G401.6 (cell line): Measurements from ENCODE around the gene DPYD.

Experiments used
- FAIRE-seq: peaks from 2 replicates; lab custom pipeline; 2012; peaks lifted over from hg19 to GRCh38; lab: Jason Lieb, UNC

DPYD gene

DNA sequence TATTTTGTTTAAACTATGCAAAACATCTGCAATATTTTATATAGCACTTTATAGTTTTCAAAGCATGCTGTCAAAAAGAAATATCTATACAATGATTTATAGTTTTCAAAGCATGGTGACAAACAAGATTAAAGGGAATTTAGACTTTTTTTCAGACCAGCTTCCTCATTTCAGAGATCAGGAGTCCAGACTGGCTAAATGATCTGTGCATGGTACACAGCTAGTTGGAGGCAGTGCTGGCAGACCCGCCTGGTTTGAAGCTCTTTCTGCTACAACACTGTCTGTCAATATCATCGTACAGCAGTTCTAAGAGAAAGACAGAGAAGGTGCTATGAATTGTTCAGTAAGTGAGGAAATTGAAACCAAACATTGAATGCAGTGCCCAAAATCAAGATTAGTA lies 720.2 kb downstream of the DPYD start:
- no peak for FAIRE-seq

DNA sequence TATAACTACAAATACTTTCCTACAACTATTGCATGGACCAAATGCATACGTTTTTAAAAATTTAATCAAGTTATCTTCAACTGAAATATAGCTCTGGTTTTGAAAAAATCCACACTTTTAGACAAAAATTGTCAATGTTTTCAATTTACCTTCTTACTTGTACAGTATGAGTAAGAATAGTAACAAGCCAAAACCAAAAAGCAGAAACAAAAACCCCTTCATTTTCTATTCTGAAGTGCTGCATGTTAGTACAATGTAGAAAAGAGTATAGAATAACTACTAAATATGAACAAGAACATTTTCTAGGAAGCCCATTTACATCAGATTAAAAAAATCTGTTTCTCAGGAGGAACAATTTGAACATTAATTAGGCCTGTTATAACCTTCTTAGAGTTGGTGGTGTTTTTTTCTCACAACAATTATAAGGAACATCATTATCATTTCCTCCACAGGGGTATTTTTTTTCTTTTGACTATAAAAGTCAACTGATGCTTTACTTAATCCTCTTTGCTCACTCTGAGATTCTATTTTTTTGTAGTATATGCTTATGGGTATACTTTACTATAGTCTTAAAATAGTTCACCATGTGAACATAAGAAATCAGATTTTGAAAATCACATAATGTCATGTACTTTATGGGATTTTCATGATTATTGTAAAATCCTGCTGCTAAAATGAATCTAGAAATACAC lies 723.9 kb downstream of the DPYD start:
- FAIRE-seq: no peak

DNA sequence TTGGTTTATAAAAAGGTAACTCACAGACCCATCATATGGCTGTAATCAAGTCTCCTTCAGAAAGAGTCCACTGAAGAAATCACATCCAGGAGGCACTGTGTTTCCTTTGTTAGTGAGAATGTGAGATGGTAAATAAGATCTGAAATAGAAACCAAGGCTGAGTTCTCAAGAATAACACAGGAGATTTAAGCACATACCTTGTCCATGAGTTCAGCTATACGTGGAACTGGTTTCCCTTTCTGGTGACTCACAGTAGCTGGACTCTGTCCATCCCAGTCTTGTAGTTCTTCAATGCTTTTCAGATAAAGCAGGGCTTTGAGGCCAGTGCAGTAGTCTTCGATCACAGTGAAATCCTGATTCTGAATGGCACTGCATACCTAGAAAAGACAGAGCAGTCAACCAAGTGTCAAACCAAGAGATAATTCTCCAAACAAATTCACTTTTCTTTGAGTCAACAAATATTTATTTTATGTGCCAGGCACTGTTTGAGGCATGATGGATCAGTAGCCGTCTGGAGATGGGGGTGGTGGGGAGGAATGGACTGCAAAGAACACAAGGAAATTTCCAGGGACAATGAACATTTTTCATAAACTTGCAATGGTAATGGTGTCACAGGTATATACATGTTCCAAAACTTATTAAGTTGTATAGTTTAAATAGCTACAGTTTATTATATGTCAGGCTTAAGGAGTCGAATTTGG lies 727.8 kb downstream of the DPYD start:
- FAIRE-seq: no peak

DNA sequence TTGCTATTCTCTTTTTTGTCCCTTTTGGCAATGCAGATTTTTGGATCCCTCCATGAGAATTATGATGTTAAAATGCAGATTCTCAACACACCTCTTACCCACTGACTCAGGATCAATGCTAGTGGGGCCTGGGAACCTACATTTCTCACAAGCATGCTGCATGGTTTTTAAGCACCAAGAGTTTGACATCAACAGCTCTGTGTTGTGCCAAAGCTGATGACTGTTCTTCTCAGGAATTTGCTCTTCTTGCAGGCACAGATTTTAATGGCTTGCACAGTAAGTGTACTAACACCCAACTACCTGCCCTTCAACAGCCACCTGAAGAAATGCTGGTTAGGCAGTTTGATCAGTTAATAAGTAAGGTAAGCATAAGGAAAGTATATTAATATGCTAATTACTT lies 730.5 kb downstream of the DPYD start:
- FAIRE-seq: no peak

DNA sequence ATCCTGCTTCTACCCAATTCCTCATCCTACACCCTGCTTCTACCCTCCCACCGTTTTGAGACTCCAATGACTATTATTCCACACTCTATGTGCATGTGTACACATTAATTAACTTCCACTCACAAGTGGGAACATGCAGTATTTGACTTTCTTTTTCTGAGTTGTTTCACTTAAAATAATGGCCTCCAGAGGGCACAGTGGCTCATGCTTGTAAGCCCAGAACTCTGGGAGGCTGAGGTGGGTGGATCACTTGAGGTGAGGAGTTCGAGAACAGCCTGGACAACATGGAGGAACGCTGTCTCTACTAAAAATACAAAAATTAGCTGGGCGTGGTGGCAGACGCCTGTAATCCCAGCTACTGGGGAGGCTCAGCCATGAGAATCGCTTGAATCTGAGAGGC lies 734.5 kb downstream of the DPYD start:
- FAIRE-seq: no peak

DNA sequence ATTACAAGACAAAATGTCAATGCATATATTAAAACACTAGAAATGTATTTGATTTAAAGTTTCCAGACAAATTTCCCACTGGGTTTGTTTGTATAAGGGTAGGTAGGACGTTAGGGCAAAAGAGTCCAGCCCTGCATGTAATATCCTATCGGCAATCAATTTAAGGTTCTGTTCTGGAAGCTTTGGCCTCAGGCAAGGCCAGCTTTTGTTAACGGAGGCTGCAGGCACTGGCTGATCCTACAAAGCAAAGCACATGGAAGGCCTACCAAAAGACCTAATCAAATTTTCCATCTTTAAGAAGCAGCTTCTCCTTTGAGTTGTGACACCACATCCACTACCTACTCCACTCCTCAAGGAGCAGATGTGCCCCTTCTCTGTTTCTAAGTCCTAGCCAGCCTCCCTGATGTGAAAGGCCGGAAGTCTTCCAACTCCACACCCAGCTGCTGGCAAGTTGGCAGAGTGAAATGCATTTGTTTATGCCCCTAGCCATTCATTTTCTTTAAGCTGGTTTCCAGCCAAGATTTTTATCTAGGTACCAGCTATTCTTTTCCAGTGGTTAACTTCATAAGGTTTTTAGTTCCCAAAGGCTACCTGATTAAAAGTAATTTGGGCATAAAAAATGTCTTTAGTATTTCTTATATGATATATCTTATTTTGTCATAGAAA lies 746.7 kb downstream of the DPYD start:
- FAIRE-seq: no peak

DNA sequence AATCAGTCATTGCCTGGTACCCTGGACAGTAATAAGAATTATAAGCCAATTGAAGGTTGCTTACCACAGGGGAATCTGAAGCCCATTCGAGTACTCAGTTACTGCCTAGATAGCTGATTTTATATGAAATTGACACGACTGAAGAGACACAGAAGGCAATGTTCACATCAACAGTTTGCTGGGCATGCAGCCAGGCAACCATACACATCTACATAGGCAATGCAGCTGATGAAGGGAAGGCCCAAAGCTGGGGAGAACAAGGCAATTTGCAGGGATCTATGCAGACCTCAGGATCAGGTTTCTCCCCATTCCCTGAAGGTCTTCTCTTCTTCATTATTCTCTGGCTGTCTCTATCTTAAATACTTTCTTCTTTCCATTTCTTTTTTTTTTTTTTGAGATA lies 750.5 kb downstream of the DPYD start:
- FAIRE-seq: no peak

DNA sequence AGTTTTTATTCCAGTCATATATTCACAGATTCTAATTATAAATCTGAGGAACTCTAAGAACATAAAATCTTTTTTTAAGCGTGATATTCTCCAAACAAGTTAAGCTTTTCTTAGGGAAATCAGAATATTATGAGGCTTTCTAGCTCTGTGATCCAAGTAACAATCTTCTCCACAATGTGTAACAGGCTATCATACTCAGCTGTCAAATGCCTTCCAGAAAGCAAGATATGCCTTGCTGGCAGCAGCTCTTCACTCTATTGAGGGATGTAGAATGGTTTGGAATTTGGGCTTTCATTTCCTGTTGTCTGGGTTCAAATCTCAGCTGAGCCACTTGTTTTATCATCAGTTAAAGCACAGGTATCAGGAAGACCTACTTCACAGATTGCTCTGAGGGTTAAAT lies 752.8 kb downstream of the DPYD start:
- FAIRE-seq: no peak

DNA sequence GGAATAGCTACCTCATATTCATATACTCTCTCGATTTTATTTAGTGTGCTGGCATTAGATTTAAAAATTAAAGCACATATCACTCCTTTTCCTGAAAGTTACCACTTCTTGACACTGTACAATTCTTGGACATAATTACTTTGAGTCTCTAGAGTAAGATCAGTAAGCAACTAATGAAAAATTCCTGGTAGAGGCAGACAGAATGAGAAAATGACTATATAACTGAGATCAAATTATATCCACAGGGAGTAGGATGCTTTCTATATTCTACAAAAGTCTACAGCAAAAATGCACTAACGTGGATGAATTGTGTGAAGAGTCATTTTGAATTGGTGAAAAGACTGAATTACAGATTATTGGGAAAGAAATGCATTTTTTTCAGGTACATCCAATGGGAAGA lies 753.6 kb downstream of the DPYD start:
- FAIRE-seq: no peak

DNA sequence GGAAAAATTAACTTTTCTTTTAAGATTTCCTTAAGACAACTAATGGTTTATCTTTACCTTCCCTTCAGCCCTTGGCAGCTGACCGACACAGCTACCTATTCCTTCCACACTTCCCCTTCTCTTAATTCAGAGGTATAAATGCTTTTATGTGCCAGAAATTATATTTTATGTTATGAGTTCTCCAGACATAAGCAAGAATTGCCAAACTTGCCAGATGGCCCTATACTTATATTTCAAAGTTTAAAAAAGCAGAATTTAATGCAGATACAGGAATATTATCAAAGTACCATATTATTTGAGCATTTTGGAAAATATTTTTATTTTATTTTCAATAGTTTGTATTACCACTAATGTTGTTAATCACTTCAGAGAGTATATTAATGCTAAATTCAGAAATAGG lies 754.2 kb downstream of the DPYD start:
- FAIRE-seq: no peak

DNA sequence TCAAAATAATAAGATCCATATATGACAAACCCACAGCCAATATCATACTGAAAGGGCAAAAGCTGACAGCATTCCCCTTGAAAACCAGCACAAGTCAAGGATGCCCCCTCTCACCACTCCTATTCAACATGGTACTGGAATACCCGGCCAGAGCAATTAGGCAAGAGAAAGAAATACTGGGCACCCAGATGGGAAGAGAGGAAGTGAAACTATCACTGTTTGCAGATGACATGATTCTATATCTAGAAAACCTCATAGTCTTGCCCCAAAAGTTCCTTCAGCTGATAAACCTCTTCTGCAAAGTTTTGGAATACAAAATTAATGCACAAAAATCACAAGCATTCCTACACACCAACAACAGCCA lies 756.6 kb downstream of the DPYD start:
- no peak for FAIRE-seq

DNA sequence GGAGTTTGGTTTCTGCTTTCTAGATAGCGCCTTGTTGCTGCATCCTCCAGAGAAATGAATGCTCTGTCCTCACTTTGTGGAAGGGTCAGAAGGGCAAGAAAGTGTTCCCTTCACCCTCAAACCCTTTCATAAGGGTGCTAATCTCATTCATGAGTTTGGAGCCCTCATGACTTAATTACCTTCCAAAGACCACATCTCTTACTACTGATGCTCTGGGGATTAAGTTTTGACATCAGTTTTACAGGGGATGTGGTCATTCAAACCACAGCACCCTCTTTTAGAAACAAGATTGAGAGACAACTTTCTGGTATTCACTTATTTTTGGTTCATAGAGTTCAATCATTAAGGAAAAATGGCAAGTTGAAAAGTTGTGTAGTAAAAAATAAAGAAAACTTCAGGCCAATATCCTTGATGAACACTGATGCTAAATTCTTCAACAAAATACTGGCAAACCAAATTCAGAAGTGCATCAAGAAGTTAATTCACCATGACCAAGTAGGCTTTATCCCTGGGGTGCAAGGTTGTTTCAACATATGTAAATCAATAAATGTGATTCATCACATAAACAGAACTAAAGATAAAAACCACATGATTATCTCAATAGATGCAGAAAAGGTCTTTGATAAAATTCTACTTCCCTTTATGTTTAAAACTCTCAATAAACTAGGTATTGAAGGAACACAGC lies 757.1 kb downstream of the DPYD start:
- no peak for FAIRE-seq

DNA sequence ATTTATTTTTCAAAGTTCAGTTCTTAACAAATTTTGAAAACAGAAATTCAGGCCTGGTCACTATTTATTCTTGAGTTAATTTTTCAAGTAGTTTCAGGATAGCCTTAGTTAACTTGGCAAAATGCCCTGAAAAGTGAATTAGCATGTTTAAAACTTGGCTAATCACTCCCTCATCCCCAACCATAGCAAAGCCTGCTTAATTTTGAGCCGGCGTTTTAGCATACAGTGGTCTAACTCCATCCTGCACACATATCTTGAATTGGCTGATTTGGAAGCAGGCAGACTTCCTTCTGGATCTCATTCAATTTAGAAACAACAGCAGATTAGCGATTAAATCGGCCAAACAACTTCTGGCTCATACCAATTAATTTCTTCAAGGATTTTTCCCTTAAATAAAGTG lies 760.0 kb downstream of the DPYD start:
- no peak for FAIRE-seq

DNA sequence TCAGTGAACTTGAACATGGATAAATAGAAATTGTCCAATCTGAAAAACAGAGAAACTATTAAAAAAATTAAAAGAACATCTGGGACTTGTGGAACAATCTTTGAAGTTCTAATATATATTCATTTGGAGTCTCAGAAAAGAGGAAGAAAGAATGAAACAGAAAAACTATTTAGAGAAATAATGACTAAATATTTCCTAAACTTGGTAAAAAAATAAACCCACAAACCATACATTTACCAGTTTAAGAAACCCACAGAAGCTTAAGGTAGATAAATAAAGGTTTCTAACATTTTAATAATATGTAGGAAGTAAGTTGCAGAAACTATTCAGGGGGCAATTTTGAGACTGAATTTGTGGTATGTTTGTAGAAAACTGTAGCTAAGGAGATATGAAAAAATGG lies 761.5 kb downstream of the DPYD start:
- FAIRE-seq: no peak

DNA sequence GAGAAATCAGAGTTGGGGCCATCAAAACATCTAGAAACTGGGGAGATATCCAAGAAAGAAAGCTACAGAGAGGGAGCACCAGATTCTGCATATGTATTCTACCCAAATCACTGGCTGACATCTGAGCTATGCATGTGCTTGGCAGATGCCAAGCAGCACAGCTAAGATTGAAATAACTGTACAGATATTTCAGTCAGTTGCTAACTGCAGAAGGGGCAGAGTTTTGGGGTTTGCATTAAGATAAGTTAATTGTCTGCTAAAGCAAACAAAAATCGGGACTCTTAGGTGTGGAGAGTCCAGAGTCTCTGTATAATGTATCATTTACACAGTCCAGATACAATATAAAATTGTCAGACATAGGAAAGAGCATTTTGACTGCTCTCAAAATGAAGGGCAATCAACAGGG lies 762.1 kb downstream of the DPYD start:
- FAIRE-seq: no peak

DNA sequence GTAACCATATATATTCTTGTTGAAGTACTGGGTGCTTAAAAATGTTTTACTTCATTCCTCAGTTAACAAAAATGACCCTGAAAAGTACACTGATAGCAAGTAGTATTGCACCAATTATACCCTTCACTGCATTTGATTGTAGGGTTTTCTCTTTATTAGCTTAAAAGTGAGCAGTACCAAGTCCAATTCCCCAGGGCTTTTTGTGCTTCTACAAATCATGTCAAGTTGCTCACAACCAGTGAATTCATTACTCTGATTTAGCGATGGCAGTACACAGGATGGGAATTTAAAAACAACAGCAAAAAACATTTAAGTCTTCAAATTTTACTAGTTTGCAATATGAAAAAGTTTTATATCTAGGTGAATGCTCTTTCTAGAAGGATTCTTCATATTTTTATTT lies 762.8 kb downstream of the DPYD start:
- FAIRE-seq: no peak

DNA sequence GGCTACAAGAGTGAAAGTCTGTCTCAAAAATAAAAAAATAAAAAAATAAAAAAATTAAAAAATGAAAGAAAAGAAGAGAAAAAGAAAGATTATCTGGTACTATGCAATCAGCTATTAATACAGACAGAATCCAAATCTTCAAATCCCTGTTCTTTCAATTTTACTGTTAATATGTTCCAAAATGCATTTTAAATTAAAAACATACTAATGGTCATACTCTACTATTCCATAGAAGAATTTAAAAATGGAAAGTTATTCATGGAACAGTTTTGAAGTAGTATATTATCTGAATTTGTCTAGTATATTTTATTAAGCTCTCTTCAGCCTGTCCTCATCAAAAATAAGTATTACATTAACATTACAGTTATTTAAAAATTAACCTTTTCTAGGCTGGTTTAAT lies 769.2 kb downstream of the DPYD start:
- FAIRE-seq: no peak

DNA sequence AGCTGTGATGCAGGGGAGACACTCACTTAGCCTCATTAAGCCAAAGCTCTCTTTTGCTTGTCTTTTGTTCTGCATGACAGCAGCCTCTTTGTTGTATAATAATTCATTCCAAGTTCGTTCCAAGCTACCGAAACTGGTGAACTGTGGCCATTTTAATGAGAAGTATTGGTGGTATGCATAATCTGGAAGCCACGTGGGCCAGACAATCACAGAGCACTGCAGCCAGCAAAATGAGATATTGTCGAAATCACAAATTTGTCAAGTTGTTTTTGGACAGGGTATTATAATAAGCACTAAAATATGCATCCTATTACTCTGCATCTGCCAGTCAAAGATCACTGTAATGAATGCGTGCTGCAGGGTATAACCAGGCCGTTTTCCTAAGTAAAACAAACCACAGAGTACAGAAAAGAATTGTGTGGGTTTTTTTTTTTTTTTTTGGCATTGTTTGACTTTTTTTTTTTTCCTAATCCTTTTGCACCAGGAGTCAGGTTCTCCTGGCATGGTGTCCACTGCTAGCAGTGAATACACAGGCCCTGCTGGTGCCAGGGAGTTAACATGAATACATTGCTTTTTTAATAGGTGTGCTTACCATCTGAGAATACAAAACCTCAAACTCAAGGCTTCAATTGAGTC lies 775.4 kb downstream of the DPYD start:
- FAIRE-seq: no peak

DNA sequence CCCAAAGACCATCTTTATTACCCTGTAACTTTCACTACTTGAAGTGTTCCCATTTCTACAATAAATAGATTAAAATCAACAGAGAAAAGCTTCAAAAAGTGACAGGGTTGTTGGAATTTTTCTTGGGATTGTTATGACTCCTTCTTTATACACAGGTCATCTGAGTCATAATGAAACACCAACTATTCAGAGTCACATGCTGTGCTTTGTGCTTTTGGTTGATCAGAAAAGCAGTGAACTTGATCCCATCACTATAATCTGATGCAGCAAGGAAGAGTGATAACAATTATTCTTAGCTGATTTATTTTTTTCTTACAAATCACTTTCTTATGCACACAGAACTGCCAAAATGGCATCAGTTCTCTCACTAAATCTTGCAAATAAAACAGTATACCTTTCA lies 776.3 kb downstream of the DPYD start:
- no peak for FAIRE-seq

DNA sequence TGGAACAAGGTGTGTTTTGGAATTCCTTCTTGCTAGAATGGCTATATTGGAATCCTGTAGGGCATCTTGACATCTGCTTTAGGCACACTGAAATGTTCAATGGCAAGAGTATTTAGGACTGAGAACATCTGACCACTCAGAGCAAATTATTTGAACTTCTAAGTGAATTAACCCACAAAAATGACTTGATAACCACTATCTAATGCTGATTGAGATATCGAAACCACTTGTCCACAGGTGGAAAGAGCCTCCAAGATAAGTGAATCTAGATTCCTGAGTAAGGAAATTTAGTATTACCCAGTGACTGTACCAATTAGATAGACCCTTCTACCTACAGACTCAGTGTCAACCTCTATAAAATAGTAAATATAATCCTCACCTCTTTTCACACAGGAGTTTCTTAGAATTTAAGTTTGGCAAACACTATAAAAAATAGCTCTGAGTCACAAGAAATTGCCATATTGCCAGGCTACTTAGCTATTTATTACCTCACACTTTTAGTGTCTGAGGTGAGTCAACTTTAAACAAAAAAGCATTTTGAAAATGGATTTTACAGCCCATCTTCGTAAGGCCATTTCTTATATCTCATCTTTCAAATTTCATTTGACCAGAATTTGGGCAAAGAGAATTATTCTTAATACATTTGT lies 777.5 kb downstream of the DPYD start:
- no peak for FAIRE-seq

DNA sequence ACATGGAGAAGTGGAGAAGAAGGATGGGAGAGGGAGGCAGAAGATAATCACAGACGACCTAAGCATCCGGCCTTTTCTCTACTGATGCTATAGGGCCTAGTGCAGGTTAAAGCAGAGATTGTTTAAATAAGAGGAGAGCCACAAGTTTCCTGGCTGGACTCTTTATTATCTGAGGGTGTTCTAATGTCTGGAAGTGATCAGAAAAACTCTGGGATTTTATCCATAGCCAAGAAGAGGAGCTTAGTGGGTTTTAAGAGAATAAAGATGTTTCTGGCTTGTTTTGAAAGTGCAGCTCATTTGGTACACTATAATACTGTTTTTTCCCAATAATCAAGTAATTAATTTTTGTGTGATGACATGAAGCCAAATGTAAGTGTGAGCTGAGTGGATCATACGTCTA lies 780.2 kb downstream of the DPYD start:
- FAIRE-seq: no peak

DNA sequence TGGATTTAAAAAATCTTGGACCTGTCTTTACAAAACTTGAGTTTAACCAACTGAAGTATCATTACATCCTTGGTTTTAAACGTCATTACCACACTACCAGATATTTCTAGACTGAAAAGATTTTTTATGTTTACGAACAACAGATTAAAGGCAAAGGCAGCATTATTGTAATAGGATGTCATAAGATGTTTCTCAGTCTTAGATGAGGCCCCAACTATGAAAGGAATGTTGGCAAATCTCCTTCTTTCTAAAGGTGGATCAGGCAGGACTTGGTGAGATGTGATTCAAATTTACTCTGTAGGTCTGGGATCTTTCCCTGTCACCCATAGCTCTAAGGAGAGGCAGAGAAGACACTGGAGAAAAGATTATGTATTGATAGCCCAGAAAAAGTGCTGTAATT lies 781.3 kb downstream of the DPYD start:
- FAIRE-seq: no peak
